GM19438 (cell line): ENCODE data around the gene MED20.
"Not testable (repeated sequence)": the region's sequence is repeated elsewhere in the genome, so short reads cannot be mapped to it uniquely, and the experiment has no call there.

ENCODE experiments used
- ATAC-seq: cut with Tn5 transposase; IDR thresholded peaks from one replicate; pipeline ENCODE4 v1.9.1; 2021; ENCODE audit warnings: low read depth; ENCODE audit not compliant: unreplicated experiment

The MED20 gene, protein sequence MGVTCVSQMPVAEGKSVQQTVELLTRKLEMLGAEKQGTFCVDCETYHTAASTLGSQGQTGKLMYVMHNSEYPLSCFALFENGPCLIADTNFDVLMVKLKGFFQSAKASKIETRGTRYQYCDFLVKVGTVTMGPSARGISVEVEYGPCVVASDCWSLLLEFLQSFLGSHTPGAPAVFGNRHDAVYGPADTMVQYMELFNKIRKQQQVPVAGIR

GRCh38 chr6:41920921-41921711 is at the start of gene MED20, which contains the start of gene BYSL:
Gene MED20 (minus strand): TSS chr6:41921139. CDS start chr6:41921018, 121 bp downstream.
Gene BYSL (plus strand): TSS chr6:41921499. CDS start chr6:41921563, 64 bp downstream.
- peak; percentile 91 for ATAC-seq

- ATAC-seq = no peak
Observed at GRCh38 chr6:41970436-41970846, 49.5 kb upstream of the MED20 start.

GRCh38 chr6:41967312-41968287 is 46.7 kb upstream of the MED20 start:
- ATAC-seq = no peak

DNA sequence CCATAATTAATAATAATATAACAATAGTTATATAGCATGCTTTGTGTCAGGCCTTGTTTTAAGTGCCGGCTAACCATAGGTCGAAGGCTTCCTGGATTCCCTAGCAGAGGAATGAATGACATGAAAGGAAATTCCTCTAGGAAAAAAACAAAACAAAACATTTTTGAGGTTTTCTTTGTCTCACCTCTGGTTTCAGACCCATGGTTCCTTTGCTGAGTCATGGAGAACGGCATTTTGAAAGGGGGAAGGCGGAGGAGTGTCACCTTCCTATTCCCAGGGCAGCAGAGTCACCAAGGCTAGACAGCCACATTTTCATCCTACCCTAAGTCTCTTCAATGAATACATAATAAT is 46.0 kb upstream of the MED20 start:
- ATAC-seq = no peak

- ATAC-seq = no peak
Observed at GRCh38 chr6:41966214-41966920, 45.4 kb upstream of the MED20 start.

DNA sequence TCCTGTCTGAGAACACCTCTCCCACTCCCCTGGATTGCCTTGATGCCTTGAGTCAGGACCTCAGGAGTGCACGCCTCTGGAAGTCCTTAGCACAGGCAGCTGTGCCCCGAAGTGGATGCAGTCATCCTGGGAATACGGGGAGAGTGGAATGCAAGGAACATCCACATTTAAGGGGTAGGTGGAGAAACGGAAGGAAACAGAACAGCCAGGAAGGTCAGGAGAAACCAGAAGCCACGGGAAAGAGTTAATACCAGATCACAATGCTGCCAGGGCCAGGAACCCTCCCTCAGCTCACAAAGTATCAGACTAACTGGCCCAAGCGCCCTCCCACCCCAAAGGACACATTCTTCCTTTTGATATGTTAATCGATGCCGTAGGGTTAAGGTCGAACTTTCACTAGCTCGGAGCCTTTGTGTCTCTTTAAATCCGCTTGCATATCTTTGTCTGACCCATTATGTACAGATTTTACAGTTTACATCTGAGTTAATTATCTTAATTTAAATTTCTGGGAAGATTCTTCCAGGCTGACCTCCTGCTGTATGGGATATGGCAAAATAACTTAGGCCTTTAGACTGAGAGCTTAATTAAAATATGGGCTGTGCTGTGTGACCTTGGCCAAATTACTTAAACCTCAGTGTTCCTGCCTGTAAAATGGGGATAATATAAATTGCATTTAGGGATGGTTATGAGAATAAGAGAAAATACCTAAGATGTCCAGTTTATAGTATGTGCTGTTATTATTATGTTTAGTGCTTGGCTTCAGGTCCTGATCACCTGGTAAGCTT is 44.7 kb upstream of the MED20 start:
- ATAC-seq = no peak

DNA sequence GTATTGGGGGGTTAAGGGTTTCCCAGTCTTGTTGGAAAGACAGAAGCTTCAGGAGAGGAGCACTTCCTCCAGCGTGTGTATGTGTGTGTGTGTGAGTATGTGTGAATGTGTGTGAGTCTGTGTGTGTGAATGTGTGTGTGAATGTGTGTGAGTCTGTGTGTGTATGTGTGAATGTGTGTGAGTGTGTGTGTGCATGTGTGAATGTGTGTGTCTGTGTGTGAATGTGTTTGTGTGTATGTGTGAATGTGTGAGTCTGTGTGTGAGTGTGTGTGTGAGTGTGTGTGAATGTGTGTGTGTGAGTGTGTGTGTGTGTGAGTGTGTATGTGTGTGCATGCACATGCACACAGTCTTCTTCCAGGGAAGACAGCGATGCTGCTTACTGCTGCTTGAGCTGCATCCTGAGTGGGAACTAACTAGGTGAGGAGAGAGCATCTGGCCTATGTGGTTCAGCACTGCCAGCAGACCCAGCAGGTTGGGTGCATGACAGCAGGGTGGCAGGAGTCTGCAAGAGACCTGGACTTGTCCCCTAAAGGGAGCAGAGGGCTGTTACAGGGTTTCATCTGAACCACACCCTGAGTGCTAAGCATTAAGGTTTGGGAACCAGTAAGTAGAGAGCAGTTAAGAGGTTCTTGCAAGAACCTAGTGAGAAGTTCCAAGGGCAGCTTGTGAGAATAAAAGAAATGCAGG is 43.4 kb upstream of the MED20 start:
- ATAC-seq = no peak

DNA sequence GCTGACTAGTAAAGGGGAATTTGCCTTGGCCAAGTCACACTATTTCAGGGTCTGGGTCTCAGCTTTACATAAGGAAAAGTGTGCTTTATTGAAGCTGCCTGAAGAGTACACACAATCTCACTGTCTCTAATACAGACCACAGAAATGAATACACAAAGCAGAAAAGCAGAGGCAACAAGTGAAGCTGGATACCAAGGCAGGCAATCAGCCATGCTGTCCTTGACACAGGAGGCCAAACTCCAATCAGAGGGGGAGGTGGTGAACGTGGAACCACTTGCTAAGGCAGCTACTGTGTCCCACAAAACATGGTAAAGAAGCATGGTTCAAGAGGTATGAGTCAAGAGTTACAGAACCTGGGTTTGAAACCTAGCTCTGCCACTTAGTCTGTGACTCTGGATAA is 42.4 kb upstream of the MED20 start:
- ATAC-seq = no peak

DNA sequence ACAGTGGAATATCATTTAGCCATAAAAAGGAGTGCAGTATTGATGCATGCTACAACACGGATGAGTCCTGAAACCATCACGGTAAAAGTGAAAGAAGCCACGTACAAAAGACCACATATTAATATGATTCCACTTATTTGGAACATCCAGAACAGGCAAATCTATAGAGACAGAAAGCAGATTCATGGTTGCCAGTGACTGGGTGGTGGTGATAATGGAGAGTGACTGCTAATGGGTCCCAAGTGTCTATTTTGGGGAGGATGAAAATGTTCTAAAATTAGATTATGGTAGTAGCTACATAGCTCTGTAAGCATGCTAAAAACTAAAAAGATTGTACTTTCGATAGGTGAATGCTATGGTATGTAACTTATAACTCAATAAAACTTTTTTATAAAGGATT is 39.1 kb upstream of the MED20 start:
- no peak for ATAC-seq

DNA sequence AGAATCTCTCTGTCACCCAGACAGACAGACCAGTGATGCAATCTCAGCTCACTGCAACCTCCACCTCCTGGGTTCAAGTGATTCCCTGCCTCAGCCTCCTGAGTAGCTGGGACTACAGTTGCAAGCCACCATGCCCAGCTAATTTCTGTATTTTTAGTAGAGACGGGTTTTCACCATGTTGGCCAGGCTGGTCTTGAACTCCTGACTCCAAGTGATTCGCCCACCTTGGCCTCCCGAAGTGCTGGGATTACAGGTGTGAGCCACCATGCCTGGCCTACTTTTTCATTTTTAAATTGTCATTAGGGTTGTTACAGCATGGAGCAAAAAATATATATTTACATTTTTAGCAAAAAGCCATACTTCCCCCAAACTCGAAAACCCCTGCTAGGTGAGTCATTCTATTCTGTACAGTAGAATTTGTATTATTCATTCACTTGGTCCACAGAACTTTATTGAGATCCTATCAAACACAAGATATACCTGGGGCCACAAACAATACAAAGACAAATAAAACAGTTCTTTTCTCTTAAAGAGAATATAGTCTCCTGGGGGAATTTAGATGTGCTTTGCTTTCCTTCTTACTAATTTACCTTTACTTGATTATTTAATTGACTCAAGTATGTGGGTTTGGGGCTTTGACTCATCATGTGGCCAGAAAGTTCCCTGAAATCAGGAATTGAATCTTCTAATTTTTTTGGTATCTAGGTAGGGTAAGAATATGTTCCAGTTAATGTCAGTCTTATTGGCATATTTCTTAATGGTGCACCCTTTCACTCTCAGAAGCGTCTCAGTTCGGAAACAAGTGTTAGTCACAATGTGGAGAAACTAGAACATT is 37.3 kb upstream of the MED20 start:
- no peak for ATAC-seq

DNA sequence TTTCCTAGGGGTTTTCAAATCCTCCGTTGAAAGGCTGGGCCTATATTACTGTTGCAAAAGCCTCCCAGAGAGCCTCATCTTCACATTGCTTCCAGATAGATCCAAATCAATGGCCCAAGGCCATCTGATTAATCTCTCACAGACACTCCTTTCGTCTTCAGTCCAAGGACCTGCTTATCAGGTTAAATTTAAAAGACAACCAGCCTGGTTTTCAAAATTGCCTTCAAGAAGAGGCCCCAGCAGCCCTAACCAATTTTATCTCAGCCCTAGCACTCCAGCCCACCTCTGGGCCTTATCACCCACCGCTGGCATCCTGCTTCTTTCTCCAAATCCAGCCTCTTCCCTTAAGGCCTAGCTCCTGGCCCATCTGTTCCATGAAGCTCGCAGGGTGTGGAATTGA is 36.2 kb upstream of the MED20 start:
- ATAC-seq = no peak

GRCh38 chr6:41955412-41955811 is 34.5 kb upstream of the MED20 start:
- no peak for ATAC-seq

- ATAC-seq = no peak
Observed at GRCh38 chr6:41954668-41955067, 33.7 kb upstream of the MED20 start.

- ATAC-seq = no peak
Observed at GRCh38 chr6:41947581-41948220, 26.8 kb upstream of the MED20 start.

- no peak for ATAC-seq
Observed at GRCh38 chr6:41943456-41943855, 22.5 kb upstream of the MED20 start.

DNA sequence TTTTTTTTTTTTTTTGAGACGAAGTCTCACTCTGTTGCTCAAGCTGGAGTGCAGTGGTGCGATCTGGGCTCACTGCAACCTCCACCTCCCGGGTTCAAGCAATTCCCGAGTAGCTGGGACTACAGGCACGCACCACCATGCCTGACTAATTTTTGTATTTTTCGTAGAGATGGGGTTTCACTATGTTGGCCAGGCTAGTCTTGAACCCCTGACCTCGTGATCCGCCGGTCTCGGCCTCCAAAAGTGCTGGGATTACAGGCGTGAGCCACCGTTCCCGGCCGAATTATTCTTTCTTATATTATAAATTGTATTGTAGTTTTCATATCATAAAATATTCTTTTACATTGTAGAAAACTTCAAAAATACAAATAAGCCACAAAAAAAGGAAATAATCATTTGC is 21.9 kb upstream of the MED20 start:
- not testable (repeated sequence) for ATAC-seq

GRCh38 chr6:41942067-41942851 is 21.3 kb upstream of the MED20 start:
- no peak for ATAC-seq
